HG02938 (cell line): ENCODE data around the gene UBXN7.
"Not testable (repeated sequence)": the region's sequence is repeated elsewhere in the genome, so short reads cannot be mapped to it uniquely, and the experiment has no call there.

Experiments
- ATAC-seq: cut with Tn5 transposase; IDR thresholded peaks from one replicate; pipeline ENCODE4 v1.9.1; 2021; ENCODE audit warnings: mild to moderate bottlenecking, moderate library complexity; ENCODE audit not compliant: unreplicated experiment

The UBXN7 gene

DNA sequence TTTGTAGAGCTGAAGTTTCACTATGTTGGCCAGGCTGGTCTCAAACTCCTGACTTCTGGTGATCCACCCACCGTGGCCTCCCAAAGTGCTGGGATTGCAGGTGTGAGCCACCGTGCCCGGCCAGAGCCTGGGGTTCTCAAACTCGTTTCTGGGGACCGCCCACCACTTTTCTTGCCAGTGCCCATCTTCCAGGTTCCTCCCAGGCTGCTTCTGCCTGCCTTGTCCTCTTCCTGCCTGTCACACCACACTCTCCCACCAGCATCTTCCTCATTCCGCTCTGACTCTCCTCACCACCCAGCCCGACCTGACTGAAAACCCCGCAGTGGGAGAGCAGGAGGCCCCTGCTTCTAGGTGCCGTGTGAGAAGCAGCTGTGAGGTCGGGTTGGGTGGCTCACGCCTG lies 111.1 kb downstream of the UBXN7 start:
- ATAC-seq: no peak

DNA sequence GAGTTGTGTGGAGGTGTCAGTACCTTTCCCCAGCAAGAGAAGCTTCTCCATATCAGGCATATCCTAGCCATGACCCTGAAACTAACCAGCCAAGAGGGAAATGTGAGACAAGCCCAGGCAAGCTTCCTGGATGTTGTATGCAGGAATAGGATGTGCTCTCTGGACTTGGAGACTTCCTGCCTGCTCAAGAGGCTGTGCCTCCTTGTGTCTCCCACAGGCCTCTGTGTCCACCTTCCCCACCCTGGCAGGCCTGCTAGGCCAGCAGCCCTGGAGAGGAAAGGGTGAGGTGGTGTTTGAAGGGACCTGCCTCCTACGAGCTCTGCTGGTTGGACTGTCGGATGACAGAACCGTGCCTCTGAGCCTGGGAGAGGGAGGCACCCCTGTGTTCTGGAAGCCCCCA lies 112.1 kb downstream of the UBXN7 start:
- ATAC-seq: no peak

DNA sequence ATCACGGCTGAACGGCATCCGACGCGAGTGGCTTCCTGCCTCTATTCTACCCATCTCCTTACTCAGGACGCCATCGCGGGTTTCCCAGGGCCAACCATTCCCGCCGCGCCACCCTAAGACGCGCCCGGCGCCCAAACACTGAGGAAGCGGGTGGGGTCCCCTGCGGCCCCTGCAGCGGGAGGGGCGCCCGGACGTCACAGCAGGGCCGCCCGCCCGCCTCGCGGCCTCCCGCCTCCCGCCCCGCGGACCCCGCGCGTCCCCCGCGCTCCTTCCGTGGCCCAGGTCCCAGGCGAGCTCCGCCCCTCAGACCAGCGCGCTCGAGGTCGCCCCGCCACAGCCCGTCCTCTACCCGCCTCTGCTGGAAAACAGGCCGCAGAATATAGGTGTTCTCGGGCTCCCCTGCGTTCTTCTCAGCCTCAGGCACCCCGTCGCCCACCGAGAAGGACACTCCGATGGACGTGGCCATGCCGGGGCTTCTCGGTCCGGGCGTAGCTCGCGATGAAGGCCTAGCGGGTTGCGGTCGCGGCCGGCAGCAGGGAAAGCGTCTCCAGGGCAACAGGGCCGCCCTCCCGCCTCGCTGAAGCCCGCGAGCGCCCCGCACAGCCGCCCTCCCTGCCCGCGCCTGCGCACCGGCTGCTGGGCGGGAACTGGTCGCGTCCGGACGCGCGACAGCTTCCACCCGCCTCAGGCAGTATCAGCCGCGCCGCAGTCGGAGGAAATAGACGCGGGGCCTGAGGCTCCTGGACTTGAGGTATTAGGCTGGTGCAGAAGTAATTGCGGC lies 114.3 kb downstream of the UBXN7 start, which contains the start of gene DYNLT2B:
TSS of gene DYNLT2B (minus strand) at position 554 of the 781 bp plus-strand sequence. CDS start at position 466, 88 bp downstream.
- peak; percentile 72 for ATAC-seq

DNA sequence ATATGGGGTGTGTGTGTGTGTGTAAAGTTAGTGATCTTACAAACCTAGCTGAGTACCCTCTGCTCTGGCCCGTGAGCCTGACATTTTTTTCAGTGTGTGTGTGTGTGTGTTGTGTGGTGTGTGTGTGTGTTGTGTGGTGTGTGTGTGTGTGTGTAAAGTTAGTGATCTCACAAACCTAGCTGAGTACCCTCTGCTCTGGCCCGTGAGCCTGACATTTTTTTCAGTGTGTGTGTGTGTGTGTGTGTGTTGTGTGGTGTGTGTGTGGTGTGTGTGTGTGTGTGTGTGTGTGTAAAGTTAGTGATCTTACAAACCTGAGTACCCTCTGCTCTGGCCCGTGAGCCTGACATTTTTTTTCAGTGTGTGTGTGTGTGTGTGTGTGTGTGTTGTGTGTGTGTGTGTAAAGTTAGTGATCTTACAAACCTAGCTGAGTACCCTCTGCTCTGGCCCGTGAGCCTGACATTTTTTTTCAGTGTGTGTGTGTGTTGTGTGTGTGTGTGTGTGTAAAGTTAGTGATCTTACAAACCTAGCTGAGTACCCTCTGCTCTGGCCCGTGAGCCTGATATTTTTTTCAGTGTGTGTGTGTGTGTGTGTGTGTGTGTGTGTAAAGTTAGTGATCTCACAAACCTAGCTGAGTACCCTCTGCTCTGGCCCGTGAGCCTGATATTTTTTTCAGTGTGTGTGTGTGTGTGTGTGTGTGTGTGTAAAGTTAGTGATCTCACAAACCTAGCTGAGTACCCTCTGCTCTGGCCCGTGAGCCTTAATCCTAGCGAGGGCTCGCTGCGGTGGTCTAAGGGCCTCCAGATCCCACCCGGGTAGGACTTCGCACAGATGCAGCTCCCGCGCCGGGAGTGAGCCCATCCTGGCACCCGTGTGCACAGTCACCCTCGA lies 115.2 kb downstream of the UBXN7 start:
- peak; percentile 19 for ATAC-seq

DNA sequence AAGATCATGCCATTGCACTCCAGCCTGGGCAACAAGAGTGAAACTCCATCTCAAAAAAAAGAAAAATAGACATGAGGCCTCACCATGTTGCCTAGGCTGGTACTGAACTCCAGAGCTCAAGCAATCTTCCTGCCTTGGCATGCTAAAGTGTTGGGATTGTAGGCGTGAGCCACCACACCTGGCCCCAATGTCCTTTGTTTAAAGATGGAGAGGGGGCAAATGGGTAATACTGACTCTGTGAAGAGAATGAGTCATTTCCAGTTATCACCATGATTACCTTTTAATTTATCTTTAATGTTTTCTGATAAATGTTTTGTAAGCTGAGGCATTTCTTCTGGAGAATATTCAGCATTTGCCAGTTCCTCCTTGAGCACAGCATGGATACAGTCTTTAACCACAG lies 116.4 kb downstream of the UBXN7 start:
- no peak for ATAC-seq

DNA sequence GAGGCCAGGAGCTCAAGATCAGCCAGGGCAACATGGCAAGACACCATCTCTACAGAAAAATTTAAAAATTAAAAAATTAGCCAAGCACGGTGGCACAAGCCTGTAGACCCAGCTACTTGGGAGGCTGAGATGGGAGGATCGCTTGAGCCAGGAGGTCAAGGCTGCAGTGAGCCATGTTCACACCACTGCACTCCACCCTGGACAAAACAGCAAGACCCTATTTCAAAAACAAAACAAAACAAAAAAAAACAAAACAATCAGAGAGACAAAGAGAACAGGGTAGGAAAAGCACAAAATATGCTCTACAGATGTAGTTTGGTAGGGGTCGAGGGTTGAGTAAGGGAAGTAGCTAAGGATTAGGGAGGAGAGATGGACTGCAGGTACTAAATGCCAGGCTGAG lies 117.6 kb downstream of the UBXN7 start:
- ATAC-seq: no peak

DNA sequence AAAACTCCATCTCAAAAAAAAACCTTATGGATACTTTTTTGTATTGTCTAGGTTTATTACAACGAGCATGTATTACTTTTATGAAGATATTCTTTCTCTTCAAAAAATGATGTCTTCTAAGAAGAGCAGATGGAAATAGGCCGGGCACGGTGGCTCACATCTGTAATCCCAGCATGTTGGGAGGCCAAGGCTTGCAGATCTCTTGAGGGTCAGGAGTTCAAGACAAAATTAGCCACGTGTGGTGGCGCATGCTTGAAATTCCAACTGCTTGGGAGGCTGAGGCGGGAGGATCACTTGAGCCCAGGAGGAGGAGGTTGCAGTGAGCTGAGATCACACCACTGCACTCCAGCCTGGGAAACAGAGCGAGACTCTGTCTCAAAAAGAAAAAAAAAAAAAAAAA lies 118.1 kb downstream of the UBXN7 start:
- ATAC-seq: not testable (repeated sequence)

DNA sequence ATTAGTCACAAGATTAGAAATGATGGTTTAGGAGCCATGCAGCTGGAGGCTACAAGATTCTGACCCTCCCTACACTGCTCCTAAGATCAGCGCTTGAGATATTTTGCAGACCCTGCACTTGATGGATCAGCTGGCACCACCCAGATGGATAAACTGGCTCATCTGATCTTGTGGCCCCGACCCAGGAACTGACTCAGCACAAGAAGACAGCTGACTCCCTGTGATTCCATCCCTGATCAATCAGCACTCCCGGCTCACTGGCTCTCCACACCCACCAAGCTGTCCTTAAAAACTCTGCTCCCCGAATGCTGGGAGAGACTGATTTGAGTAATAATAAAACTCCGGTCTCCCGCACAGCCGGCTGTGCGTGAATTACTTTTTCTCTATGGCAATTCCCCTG lies 129.3 kb downstream of the UBXN7 start:
- not testable (repeated sequence) for ATAC-seq

DNA sequence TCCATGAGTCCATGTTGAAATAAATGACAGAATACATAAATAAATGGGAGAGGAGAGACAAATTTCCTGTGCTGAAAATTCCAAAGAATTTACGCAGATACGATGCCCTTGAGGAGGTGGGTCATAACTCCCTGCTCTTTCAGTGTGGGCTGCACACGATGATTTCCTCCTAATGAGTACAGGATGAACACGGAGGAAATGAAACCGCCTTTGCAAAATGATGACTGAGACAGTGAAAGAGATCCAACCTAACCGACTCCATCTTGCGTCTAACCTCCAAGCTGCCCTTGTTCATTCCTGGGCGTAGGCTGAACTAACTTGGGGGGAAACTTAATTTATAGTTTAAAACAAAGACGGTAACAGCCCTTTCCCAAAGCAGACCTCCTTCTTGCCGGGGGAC lies 129.7 kb downstream of the UBXN7 start:
- not testable (repeated sequence) for ATAC-seq

DNA sequence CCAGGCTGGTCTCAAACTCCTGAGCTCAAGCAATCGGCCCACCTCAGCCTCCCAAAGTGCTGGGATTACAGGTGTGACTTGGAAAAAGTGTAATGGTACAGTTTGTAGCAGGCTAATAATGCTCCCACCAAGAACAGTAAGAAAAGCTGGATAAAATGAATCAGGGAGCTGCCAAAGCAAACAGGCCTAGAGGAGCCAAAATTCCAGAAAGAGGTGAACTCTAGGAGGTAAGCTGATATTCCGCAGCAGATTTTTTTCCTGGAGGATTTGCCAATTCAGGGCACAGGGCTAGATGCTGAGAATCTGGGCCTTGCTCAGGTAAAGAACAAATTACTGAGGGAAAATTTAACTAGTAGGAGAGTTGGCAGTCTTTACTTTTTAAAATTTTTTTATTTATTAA lies 133.7 kb downstream of the UBXN7 start:
- ATAC-seq: no peak
